ENCODE measurements around the gene MTERF4. TPM values are rescaled to one million over a fixed set of nuclear protein-coding genes. Genes with fewer than 3 reads are reported as not detected.
A peak's percentile ranks its signal among the peaks of the same experiment; 100 is the strongest.

Gene MTERF4
- total RNA-seq, 1 experiment from 2014 or later: 49.0 TPM

DNA sequence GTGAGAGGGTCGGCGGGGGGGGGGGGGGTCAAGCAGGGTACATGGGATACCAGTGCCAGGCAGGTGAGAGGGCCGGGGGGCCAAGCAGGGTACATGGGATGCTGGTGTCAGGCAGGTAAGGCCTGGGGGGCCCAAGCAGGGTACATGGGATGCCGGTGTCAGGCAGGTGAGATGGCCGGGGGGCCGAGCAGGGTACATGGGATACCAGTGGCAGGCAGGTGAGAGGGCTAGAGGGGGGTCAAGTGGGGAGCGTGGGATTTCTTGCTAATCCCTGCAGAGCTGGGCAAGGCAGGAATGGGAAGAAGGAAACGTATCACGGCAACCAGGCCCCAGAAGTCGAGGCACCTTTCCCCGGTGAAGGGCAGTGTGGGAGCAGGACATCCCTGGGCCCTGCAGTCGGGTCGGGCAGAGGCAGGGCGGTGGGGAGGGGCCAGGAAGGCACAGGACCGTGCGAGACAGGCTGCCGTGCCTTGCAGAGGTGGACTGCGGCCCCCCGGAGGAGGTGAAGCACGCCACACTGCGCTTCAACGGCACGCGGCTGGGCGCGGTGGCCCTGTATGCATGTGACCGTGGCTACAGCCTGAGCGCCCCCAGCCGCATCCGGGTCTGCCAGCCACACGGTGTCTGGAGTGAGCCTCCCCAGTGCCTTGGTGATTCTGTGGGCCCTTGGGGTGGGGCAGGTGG lies 49.3 kb downstream of the MTERF4 start:
- peaks cover 13% of the 10 kb centered on the region; the same call in 1 of the 2 replicates for H3K4me1 ChIP-seq
- H3K27me3 ChIP-seq: no peaks in the 10 kb centered on the region
- H3K4me3 ChIP-seq: no peak overlapping the region
- H3K9me3 ChIP-seq (replicated peaks): no peaks in the 10 kb centered on the region; the same call in 1 of the 2 replicates
- H3K27ac ChIP-seq: no peak overlapping the region
- H3K36me3 ChIP-seq: peaks cover 29% of the 10 kb centered on the region
- DNase-seq: peak in 1 of 2 experiments; percentile 2

DNA sequence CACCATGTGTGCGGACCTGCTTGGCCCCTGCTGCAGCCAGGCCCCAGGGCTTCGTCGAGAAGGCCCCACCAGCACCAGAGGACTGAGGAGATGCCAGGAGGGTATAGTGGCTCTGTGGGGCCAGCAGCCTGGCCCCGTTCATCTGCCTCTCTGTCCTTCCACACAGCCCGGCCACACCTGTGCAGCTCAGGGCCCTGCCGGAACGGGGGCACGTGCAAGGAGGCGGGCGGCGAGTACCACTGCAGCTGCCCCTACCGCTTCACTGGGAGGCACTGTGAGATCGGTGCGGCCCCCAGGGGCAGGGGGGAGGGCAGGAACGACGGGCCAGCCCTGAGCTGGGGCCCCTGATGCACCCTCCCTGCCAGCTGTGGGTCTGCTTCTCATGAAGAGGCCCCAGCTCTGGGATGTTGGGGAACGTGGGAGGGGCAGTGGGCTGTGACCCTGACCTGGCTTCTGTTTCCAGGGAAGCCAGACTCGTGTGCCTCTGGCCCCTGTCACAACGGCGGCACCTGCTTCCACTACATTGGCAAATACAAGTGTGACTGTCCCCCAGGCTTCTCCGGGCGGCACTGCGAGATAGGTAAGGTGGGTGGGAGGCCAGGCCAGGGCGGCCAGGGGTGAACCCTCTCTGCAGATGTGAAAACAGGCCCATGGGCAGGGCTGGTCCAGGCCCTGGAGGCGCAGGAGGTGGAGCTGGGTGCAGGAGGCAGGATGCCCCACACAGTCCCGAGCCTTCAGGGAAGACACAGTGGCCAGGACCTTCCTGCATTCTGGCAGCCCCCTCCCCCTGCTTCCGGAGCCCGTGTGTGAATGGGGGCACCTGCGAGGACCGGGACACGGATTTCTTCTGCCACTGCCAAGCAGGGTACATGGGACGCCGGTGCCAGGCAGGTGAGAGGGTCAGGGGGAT lies 50.3 kb downstream of the MTERF4 start:
- Histone ChIP-seq H3K4me3 (no peak overlapping the region), H3K36me3 (peaks cover 29% of the 10 kb centered on the region), H3K27ac (no peak overlapping the region), H3K27me3 (no peaks in the 10 kb centered on the region), H3K9me3 (replicated peaks) (no peaks in the 10 kb centered on the region; the same call in 1 of the 2 replicates), H3K4me1 (peaks cover 13% of the 10 kb centered on the region; the same call in 1 of the 2 replicates)
- DNase-seq: peak in 1 of 2 experiments; percentile 8

DNA sequence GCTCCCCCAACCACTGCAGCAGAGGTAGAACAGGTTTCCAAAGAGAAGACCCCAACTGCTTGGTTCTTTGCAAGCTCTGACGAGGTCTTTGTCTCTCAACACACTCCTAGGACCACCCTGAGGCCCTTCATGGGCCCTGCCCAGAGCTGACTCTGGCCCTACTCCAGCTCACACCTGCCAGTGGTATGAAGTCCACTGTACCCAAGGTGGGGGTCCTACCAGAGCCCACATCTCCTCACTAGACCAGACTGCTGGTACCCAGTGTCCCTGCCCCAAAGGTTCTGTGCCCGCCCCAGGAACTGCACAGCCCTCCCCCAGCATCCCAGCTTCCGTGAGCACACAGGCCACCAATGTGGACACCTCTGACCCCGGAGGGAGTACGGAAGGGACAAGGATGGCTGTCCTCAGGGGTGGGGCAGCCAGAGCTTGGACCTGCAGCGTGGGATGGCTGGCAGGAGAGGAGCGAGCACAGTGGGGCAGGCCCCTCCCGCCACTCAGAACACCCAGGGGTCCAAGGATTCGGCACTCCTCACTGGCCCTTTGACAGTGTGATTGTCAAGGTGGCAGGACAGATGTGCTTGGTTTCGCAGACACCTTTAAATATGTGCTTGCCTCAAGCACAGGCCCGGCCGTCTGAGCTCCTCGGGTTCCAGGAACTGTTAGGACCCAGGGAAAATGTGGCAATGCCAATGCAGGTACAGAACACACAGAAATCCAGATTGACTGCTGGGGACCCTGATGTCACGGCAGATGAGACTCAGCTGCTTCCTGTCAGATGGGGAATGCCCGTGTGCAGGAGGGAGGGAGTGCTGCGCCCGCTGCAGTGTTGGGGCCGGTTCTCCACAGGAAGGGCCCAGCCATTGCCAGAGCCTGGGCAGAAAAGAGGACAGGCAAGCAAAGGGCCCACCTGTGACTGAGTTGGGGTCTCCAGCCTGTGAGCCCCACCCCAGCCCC lies 51.2 kb downstream of the MTERF4 start:
- no peak for DNase-seq
- Histone ChIP-seq H3K4me3 (no peak overlapping the region), H3K27ac (no peak overlapping the region), H3K27me3 (no peaks in the 10 kb centered on the region), H3K36me3 (peaks cover 33% of the 10 kb centered on the region), H3K4me1 (peaks cover 18% of the 10 kb centered on the region), H3K9me3 (replicated peaks) (peaks cover 7% of the 10 kb centered on the region)

DNA sequence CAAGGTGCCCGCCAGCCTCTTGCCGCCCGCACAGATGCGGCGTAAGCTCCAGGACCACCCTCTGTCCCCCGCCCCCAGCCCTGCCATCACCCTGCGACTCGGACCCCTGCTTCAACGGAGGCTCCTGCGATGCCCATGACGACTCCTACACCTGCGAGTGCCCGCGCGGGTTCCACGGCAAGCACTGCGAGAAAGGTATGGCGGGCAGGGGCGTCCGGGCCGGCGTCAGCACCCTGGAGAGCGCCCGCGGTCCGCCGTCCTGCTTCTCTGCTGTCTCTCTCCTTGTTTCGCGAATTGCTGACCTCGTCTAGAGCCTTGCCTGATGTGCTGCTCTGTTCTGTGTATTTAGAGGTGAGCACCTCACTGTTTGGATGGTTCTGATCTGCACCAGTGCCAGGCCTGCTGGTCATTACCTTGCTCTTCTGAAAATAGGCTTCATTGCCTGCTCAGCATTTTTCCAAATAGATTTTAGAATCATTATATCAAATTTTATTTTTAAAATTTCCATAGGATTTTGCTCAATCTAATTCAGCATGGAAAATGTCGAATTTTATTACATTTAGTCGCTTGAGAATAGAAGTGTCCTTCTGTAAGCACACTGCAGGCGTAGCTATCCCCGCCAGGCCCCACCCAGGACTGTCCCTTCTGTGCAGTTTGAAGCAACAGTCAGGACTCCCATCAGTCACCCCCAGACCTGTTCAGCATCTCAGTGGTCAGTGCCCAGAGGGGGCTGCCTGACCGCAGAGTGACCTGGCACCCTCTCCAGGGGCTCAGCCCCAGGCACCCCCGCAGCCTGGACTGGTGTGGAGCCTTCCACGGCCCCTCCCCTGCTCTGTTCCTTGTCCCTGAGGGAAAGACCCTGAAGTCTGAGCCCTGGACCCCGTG lies 52.1 kb downstream of the MTERF4 start:
- H3K9me3 ChIP-seq (replicated peaks): peaks cover 10% of the 10 kb centered on the region
- no peak overlapping the region for H3K4me3 ChIP-seq
- H3K36me3 ChIP-seq: peaks cover 38% of the 10 kb centered on the region
- peak in 1 of 2 experiments; percentile 17 for DNase-seq
- H3K4me1 ChIP-seq: peaks cover 18% of the 10 kb centered on the region
- H3K27me3 ChIP-seq: no peaks in the 10 kb centered on the region
- no peak overlapping the region for H3K27ac ChIP-seq

DNA sequence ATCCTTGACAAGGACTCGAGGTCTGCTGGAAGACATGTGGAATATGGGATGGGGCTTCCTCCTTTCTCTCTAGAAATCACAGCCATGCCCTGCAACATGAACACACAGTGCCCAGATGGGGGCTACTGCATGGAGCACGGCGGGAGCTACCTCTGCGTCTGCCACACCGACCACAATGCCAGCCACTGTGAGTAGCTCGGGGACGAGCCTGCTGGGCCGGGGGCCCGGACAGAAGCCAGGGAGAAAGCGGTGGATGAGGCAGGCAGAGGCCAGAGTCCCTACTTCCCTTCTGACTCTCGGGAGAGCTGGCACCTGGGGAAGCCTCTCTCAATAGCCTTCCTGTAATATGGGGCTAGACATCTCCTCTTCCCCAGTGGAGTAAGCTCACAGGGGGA lies 53.1 kb downstream of the MTERF4 start:
- peaks cover 10% of the 10 kb centered on the region for H3K9me3 ChIP-seq (replicated peaks)
- peak overlapping the region; percentile 53 for H3K4me3 ChIP-seq
- peak in 1 of 2 experiments; percentile 5 for DNase-seq
- H3K4me1 ChIP-seq: peaks cover 18% of the 10 kb centered on the region
- peak overlapping the region; percentile 61; the same call in 1 of the 2 replicates for H3K27ac ChIP-seq
- H3K27me3 ChIP-seq: no peaks in the 10 kb centered on the region
- H3K36me3 ChIP-seq: peaks cover 37% of the 10 kb centered on the region

DNA sequence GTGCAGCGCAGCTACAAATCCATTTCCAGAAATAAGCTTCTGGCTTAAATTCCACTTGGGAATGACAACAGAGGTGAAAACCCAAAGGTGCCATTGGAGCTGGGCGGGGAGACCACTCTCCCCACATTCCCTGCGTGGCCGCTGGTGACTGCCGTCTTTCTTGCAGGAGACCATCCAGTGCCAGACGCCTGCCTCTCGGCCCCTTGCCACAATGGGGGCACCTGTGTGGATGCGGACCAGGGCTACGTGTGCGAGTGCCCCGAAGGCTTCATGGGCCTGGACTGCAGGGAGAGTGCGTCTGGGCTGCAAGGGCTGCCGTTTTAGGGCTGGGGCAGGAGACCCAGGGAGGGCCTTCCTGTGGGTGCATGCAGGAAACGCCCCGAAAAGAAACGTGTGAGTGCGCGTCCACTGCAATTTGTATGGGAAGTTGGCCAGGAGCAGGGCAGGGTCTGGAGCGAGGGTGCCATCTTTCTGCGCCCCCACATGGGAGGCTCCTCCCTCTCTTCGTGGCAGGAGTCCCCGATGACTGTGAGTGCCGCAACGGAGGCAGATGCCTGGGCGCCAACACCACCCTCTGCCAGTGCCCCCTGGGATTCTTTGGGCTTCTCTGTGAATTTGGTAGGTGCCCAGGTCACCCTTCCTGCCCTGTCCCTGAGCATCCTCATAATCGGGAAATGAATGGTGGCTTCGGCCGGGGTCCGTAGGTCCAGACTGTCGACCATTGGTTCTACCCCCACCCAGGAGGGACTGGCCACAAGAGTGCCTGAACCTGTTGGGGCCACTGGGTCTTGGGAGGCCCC lies 53.7 kb downstream of the MTERF4 start:
- peaks cover 18% of the 10 kb centered on the region for H3K4me1 ChIP-seq
- DNase-seq: peak in 1 of 2 experiments; percentile 7

DNA sequence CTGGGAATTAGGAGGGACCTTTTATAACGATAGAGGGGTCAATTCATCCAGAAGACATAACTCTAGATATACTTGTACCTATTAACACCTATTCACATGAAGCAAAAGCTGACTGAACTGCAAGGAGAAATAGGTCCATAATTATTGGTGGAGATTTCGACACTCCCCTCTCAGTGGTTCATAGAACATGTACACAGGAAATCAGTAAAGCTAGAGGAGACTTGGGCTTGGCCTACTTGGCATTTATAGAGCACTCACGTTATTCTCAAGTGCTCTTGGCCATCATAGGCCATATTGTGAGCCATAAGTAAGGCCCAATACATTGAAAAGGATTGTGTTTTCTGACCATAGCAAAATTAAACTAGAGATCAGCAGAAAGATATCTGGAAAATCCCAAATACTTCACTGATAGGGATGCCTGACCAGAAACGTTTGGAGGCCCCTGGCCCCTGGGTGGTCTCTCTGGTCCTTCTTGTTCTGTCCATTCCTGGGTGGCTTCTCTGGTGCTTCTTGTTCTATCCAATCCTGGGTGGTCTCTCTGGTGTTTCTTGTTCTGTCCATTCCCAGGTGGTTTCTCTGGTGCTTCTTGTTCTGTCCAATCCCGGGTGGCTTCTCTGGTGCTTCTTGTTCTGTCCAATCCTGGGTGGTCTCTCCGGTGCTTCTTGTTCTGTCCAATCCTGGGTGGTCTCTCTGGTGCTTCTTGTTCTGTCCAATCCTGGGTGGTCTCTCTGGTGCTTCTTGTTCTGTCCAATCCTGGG lies 54.7 kb downstream of the MTERF4 start:
- Histone ChIP-seq H3K9me3 (replicated peaks) (peaks cover 10% of the 10 kb centered on the region), H3K4me1 (peaks cover 18% of the 10 kb centered on the region), H3K4me3 (no peak overlapping the region; the same call in 1 of the 2 replicates), H3K36me3 (peaks cover 34% of the 10 kb centered on the region), H3K27me3 (no peaks in the 10 kb centered on the region), H3K27ac (peak overlapping the region; percentile 26; the same call in 1 of the 2 replicates)
- peak; percentile 89 to 96 for DNase-seq

More for the DNA sequence above, 53.7 kb downstream of the MTERF4 start:
- Histone ChIP-seq H3K27ac (peak overlapping the region; percentile 61; the same call in 1 of the 2 replicates), H3K4me3 (peak overlapping the region; percentile 53), H3K36me3 (peaks cover 34% of the 10 kb centered on the region), H3K9me3 (replicated peaks) (peaks cover 10% of the 10 kb centered on the region), H3K27me3 (no peaks in the 10 kb centered on the region)

Other genes with a start within 250 kb of the MTERF4 start
- gene AGXT, start 233.5 kb downstream of the MTERF4 start, total RNA-seq (2014; rRNA removed; shearing (Covaris generic)): 1.3 and 1.7 TPM in 2 replicates
- gene MAB21L4, start 206.1 kb downstream of the MTERF4 start, total RNA-seq (2014; rRNA removed; shearing (Covaris generic)): 0.66 and 1.0 TPM in 2 replicates
- 0.15 and 0.26 TPM in 2 replicates for gene CROCC2, start 196.0 kb downstream of the MTERF4 start, total RNA-seq (2014; rRNA removed; shearing (Covaris generic))
- 22.3 and 28.4 TPM in 2 replicates for gene SNED1, start 103.7 kb downstream of the MTERF4 start, total RNA-seq (2014; rRNA removed; shearing (Covaris generic))
- gene PASK, start 47.2 kb upstream of the MTERF4 start, total RNA-seq (2014; rRNA removed; shearing (Covaris generic)): 20.4 and 23.3 TPM in 2 replicates
- gene PPP1R7, start 48.2 kb upstream of the MTERF4 start, total RNA-seq (2014; rRNA removed; shearing (Covaris generic)): 72.8 and 78.6 TPM in 2 replicates
- gene ANO7, start 86.4 kb upstream of the MTERF4 start, total RNA-seq (2014; rRNA removed; shearing (Covaris generic)): 2.3 and 3.2 TPM in 2 replicates
- 522 and 557 TPM in 2 replicates for gene HDLBP, start 213.4 kb upstream of the MTERF4 start, total RNA-seq (2014; rRNA removed; shearing (Covaris generic))
- 589 and 661 TPM in 2 replicates for gene SEPTIN2, start 213.6 kb upstream of the MTERF4 start, total RNA-seq (2014; rRNA removed; shearing (Covaris generic))

Measured in SJCRH30 (cell line).